Mesenchymal stem cell (in vitro differentiated cells and primary cell): ENCODE data around the gene LSP1. TPM values are rescaled to one million over a fixed set of nuclear protein-coding genes. Genes with fewer than 3 reads are reported as not detected.

ENCODE experiments used
- small RNA-seq: library from polyadenylated mRNA; stranded (forward); fragments of <200 nt; extraction: miRNeasy Mini kit (QIAGEN cat#:217004); gene quantifications from one replicate; pipeline ENCODE3, GENCODE V24; 2013; ENCODE audit warnings: low read depth

Gene LSP1

Small RNAs within 50 kb of the gene (small RNA-seq; reads per million reads assigned to genes)
- gene AC051649.1 (not detected), gene MIR4298 (not detected)
